Tibial nerve (tissue), 4 donors: ENCODE measurements around the gene ATG7. TPM values are rescaled to one million over a fixed set of nuclear protein-coding genes. Genes with fewer than 3 reads are reported as not detected.

ENCODE experiments used
- DNase-seq, 2 donors: peaks; one replicate each; pipeline ENCODE4 v3.0.0-alpha.2; 2019; ENCODE audit warnings: low spot score in 2 of 2
- H3K27ac ChIP-seq, 4 donors: fragments of 200-600 bp; sonication (generic) in 3 of 4; one replicate each; pipeline ENCODE4 v1.5.1; 2017 to 2019; ENCODE audit warnings: mild to moderate bottlenecking in 1 of 4
- H3K27me3 ChIP-seq, 2 donors: fragments of 200-600 bp; sonication (generic) in 1 of 2; one replicate each; pipeline versions ENCODE4 v1.5.1 to v1.6.0; 2017 to 2019
- H3K36me3 ChIP-seq, 3 donors: fragments of 200-600 bp; sonication (generic); one replicate each; pipeline ENCODE4 v1.5.1; 2018 to 2019
- H3K4me1 ChIP-seq, 4 donors: fragments of 200-600 bp; sonication (generic) in 3 of 4; one replicate each; pipeline ENCODE4 v1.5.1; 2017 to 2019
- H3K4me3 ChIP-seq, 4 donors: fragments of 200-600 bp; sonication (generic) in 3 of 4; one replicate each; pipeline ENCODE4 v1.5.1; 2017 to 2019; ENCODE audit warnings: mild to moderate bottlenecking in 1 of 4, moderate library complexity in 1 of 4
- H3K9me3 ChIP-seq, 4 donors: fragments of 200-600 bp; sonication (generic) in 3 of 4; one replicate each; pipeline ENCODE4 v1.5.1; 2017 to 2019
- EP300 ChIP-seq, 2 donors: sonication (generic); formaldehyde crosslinking; IDR thresholded peaks; one replicate each; pipeline ENCODE4 v1.6.1; 2017; ENCODE audit warnings: antibody characterized with exemption in 2 of 2, mild to moderate bottlenecking in 1 of 2
- POLR2A ChIP-seq, 2 donors: fragments of 450-650 bp; IDR thresholded peaks; one replicate each; pipeline ENCODE4 v1.6.1; 2017; ENCODE audit warnings: antibody characterized with exemption in 2 of 2, mild to moderate bottlenecking in 2 of 2, moderate library complexity in 2 of 2
- WGBS, 2 donors: methylation state at CpG; one replicate each; pipeline ENCODE4 v1.1.5; 2018; 5-methylcytosine and 5-hydroxymethylcytosine counted together
- total RNA-seq, 4 donors: library from RNA; depleted of rRNA; stranded (reverse); fragments of >200 nt; gene quantifications; one replicate each; pipeline ENCODE4 v1.1.0, GENCODE V29; 2016
- TF ChIP-seq, protein P1 (sequence below), 5 experiments: fragments of 200-600 bp in 3 of 5; fragments of 450-650 bp in 2 of 5; sonication (generic) in 3 of 5; IDR thresholded peaks; one replicate each; pipeline ENCODE4 v1.5.1; 2016 to 2019; ENCODE audit warnings: antibody characterized with exemption in 5 of 5, mild to moderate bottlenecking in 3 of 5, moderate library complexity in 2 of 5

The ATG7 gene
- total RNA-seq, 4 donors from 2014 or later: 71.0 to 94.0 (median 76.2) TPM

DNA sequence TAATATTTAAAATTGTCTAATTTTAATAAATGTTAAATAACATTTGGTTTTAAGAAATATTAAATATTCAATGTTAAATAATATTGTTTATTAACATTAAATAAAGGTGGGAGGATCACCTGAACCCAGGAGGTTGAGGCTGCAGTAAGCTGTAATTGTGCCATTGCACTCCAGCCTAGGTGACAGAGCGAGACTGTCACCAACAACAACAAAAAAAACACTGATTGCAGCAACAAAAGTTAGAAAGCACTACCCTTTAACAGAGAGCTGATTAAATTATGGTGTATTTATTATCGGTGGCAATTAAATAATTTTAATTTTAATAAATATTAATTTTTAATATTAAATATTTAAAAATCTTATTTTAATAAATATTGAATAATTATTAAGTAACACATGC lies 152.1 kb downstream of the ATG7 start:
- Histone ChIP-seq H3K36me3 (peaks cover 0 to 9% (median 0%) of the 10 kb centered on the region in 3 donors), H3K27me3 (no peaks in the 10 kb centered on the region), H3K4me1 (no peaks in the 10 kb centered on the region), H3K4me3 (no peak overlapping the region), H3K27ac (no peak overlapping the region), H3K9me3 (no peaks in the 10 kb centered on the region)
- 94 to 100% methylated on average over 2 of the region's 2 CpGs for WGBS, 2 donors
- no peak for DNase-seq
- TF ChIP-seq, protein P1, sequence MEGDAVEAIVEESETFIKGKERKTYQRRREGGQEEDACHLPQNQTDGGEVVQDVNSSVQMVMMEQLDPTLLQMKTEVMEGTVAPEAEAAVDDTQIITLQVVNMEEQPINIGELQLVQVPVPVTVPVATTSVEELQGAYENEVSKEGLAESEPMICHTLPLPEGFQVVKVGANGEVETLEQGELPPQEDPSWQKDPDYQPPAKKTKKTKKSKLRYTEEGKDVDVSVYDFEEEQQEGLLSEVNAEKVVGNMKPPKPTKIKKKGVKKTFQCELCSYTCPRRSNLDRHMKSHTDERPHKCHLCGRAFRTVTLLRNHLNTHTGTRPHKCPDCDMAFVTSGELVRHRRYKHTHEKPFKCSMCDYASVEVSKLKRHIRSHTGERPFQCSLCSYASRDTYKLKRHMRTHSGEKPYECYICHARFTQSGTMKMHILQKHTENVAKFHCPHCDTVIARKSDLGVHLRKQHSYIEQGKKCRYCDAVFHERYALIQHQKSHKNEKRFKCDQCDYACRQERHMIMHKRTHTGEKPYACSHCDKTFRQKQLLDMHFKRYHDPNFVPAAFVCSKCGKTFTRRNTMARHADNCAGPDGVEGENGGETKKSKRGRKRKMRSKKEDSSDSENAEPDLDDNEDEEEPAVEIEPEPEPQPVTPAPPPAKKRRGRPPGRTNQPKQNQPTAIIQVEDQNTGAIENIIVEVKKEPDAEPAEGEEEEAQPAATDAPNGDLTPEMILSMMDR (IDR thresholded peaks at IDR 0.05): no peak
- TF ChIP-seq POLR2A (IDR thresholded peaks at IDR 0.05) (no peak), EP300 (IDR thresholded peaks at IDR 0.05) (no peak)

DNA sequence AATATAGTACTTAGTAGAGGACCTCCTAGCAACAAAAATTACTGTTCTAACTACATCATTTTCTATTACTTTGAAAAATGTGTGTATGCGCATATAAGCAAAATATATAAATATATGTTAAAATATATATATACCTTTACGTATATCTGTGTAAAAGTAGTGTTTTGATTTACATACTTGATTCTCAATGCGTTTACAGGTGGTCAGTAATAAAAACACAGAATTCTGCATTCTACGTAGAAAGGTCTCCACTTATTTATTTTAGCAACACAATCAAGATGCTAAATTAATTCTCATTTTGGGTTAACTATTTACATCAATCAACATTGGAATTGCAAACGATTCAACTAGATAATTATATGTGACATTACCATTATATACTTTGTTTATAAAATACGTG lies 158.0 kb downstream of the ATG7 start:
- peaks cover 0 to 49% (median 8%) of the 10 kb centered on the region in 4 donors for H3K4me1 ChIP-seq
- no peaks in the 10 kb centered on the region for H3K9me3 ChIP-seq
- 71 to 77% methylated on average over 6 of the region's 6 CpGs for WGBS, 2 donors
- H3K27ac ChIP-seq: peak overlapping the region in 1 of 4 donors; percentile 90
- H3K36me3 ChIP-seq: peaks cover 0 to 9% (median 0%) of the 10 kb centered on the region in 3 donors
- H3K27me3 ChIP-seq: no peaks in the 10 kb centered on the region
- no peak for TF ChIP-seq EP300 (IDR thresholded peaks at IDR 0.05)
- TF ChIP-seq POLR2A (IDR thresholded peaks at IDR 0.05): no peak
- TF ChIP-seq, protein P1 (IDR thresholded peaks at IDR 0.05): no peak
- no peak overlapping the region for H3K4me3 ChIP-seq
- no peak for DNase-seq

DNA sequence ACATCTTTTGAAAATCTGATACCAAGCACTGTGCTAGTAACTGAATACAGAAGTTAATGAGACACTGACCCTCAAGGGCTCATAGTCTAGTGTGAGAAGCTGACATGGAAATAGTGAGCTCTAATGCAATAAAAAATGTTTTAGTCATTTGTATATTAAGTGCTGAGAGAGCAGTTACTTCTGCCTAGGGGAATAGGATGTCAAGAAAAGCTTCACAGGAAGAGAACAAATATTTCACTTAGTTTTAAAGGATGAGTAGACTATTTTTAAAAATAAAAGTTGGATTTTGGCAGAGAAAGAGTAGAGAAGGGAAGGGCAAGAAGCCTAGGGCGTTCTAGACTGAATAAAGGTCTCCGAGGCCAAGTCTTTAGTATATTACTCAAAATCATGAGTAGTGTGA lies 158.4 kb downstream of the ATG7 start:
- Histone ChIP-seq H3K4me3 (no peak overlapping the region), H3K9me3 (no peaks in the 10 kb centered on the region), H3K27ac (peak overlapping the region in 2 of 4 donors; percentile 58 to 90), H3K4me1 (peaks cover 0 to 53% (median 12%) of the 10 kb centered on the region in 4 donors), H3K36me3 (peaks cover 0 to 9% (median 0%) of the 10 kb centered on the region in 3 donors), H3K27me3 (no peaks in the 10 kb centered on the region)
- TF ChIP-seq EP300 (IDR thresholded peaks at IDR 0.05): no peak
- TF ChIP-seq, protein P1 (IDR thresholded peaks at IDR 0.05): no peak
- no peak for TF ChIP-seq POLR2A (IDR thresholded peaks at IDR 0.05)
- DNase-seq: no peak
- WGBS, 2 donors: 46 to 58% methylated on average over 2 of the region's 2 CpGs

DNA sequence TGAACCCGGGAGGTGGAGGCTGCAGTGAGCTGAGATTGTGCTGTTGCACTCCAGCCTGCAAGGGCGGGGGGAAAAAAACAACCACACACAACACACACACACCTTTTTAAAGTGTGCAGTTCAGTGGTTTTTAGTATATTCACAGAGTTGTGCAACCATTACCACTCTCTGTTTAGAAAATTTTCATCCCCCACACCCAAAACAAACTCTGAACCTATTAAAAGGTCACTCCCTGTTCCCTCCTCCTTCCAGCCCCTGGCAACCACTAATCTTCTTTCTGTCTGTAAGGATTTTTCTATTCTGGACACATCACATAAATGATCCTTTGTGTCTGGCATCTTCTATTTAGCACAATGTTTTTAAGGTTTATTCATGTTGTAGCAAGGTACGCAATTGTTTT lies 159.1 kb downstream of the ATG7 start:
- peak overlapping the region in 2 of 4 donors; percentile 58 to 90 for H3K27ac ChIP-seq
- WGBS, 2 donors: 78 to 81% methylated on average over 3 of the region's 3 CpGs
- no peak for DNase-seq
- no peak overlapping the region for H3K4me3 ChIP-seq
- H3K4me1 ChIP-seq: peaks cover 0 to 56% (median 17%) of the 10 kb centered on the region in 4 donors
- no peaks in the 10 kb centered on the region for H3K9me3 ChIP-seq
- no peaks in the 10 kb centered on the region for H3K27me3 ChIP-seq
- peaks cover 0 to 9% (median 0%) of the 10 kb centered on the region in 3 donors for H3K36me3 ChIP-seq
- TF ChIP-seq POLR2A (IDR thresholded peaks at IDR 0.05) (no peak), EP300 (IDR thresholded peaks at IDR 0.05) (no peak)
- TF ChIP-seq, protein P1 (IDR thresholded peaks at IDR 0.05): no peak

DNA sequence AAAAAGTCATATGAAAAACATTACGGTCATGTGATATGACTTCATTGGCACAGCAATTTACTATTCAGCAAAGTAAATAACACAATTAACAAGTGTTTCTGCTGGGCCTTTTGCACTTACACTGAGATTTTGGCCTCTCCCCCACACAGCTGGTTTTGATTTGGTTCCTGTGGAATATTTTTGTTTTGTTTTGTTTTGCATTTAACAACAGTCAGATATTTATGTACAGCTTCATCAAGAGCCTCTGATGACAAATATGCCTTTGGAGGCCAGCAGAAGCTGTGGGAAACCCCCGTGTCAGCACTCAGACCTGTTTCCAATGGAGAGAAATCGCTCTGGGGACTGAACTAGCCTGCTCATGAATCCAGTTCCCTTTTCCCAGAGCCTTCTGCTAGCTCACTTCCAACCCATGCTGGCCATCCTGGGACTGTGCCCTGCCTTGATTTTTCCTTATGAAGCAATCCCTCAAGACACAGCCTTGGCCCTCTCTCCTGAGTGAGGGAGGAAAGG lies 161.9 kb downstream of the ATG7 start:
- H3K27ac ChIP-seq: peak overlapping the region; percentile 62 to 90 (median 84)
- 19 to 23% methylated on average over 3 of the region's 3 CpGs for WGBS, 2 donors
- peaks cover 0 to 64% (median 25%) of the 10 kb centered on the region in 4 donors for H3K4me1 ChIP-seq
- H3K27me3 ChIP-seq: no peaks in the 10 kb centered on the region
- H3K36me3 ChIP-seq: no peaks in the 10 kb centered on the region
- peak in 1 of 2 donors; percentile 65 for TF ChIP-seq EP300 (IDR thresholded peaks at IDR 0.05)
- TF ChIP-seq, protein P1 (IDR thresholded peaks at IDR 0.05): no peak
- peak overlapping the region in 1 of 4 donors; percentile 20 for H3K4me3 ChIP-seq
- peak; percentile 40 to 59 for DNase-seq
- no peaks in the 10 kb centered on the region for H3K9me3 ChIP-seq
